Measurements from ENCODE around the gene VILL.
"Not testable (repeated sequence)": the region's sequence is repeated elsewhere in the genome, so short reads cannot be mapped to it uniquely, and the experiment has no call there.

Gene VILL

DNA sequence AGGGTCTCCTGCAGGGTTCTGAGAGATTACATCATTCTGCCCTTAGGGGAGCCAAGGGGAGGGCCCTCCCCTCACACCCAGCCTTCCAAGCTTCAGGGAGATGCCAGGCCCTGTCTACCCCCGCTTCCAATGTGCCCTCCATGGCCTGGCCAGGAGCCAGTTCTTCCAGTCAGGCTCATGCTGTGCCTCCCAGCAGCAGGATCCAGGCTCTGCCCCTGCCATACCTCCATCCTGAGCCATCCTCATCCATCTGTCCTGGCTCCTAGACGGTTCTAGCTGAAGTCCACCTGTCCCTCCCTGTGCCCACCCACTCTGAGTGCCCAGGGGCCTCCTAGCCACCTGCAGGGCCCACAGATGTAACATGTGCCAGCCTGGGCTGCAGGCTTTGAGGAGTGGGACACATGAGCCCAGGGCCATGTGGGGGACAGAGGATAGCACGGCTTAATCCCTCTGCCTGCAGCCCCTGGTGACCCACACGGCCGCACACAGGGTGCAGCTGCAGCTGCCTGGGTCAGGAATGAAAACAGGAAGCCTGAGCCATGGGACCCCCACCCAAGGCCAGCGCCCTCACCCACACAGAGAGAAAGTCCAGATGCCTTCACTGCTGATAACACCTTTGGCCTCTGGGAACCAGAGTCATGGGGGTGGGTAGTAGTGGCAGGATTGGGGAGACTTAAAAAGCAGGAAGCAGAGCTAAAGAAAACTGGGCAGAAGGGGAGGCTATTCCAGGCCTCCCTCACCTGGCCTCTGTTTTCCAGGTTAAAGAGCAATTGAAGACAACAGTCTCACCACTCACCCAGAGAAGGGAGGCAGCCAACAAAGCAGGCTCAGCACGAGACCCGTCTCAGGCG lies 27.1 kb downstream of the VILL start:
- DNase-seq (ENCODE audit: low read depth), result no peak

DNA sequence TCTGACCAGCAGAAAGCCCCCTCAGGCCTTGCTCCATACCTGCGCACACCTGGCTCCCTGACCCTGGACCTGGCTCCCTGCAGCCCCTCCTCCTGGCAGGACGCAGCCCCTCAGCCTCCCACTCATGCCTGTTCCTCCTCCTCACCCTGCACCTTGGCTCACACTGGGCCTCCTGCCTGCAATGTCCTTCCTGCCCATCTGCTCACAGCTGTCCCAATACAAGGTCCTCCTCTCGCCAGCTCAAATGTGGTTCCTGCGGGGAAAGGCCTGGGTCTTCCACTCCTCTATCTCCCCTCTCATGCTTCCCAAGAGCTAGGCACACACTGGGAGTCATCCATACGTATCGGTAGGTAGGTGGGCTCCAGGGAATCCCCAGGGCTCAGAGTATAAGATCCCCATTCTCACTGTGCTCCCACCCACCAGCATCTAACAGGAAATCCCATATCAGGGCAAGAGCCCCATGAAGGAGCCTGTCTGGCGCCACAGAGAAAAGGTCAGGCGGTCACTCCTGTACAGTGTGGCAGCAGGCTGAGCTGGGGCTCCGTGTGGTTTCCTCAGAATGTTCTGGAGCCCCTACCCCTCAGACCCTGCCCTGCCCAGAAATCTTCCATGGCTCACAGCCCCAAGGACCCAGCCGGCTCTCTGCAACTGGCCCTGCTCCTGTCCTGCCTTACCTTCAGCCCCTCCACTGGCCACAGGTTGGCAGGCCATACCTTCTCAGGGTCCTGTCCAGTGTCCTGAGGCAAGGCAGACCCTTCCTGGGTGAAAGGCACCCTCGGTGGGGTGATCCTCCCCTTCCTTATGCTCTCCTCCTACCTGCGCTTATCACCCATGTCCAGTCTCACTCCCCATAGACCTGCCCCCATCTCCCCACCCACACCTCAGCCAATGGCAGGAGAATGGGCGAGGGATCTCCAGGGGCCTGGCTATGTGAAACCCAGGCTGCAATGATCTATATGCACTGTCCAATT lies 28.0 kb downstream of the VILL start:
- no peak for DNase-seq (ENCODE audit: low read depth)

DNA sequence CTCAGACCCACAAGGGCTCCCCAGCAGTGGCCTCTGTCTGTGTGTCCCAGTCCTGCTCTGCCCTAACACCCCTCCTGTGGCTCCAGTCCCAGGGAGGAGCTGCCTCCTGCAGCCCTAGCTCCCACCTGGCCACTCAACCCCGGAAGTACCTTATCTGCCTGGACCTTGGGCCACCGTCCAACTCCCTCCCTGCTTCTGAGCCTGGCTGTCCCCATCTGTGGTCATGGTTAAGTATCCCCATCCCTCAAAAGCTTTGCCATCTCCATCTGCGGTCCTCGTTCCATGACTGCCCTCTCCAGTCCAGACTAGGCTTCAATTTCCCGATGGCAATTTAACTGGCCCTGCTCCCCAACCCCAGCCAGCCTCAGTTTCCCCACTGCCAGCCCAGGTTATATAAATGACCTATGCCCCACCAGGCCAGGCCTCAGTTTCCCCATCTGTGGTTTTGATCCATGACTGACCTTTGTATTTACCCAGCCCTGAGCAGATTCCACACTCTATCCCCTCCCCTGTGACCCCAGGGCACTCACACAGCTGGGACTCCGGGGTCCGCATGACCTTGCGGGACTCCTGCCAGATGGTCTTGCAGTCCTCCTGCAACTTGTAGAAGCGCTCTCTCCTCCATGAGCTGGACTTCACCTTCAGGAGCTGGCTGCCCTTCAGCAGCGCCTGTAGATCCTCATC lies 29.2 kb downstream of the VILL start:
- DNase-seq (ENCODE audit: low read depth), result no peak

DNA sequence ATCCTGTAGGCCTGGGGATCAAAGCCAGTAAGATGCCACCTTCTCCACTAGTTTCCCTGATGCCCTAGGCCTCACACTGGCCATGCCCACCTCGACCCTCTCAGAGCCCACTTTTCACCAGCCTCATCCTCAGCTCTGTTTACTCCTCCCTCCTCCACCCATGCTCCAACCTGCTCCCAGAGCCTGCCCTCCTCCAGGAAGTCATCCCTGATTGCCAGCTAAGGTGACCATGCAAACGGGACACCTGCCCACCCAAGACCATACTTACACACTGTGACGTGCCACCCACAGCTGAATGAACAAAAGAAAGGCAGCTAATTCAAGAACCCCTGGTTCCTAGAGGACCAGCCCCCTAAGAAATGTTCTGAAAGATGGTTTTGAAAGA lies 29.7 kb downstream of the VILL start:
- no peak for DNase-seq (ENCODE audit: low read depth)

DNA sequence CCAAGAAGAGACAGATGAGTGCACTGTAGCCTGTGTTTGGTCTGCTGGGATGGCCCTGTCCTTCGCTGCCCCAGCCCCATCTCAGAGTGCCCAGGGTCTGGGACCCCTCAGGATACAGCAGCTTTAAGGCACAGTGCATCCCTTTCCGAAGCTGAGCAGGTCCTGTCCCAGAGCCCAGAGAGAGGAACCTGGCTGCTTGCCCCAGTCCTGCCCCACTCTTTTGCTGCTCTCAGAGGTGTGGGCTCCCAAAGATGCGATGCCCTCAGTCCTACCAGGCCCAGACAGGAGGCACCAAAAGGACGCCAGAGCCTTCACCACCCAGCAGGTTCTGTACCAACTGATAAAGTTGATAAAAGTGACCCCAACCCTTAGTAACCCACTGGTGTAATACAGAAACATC lies 30.6 kb downstream of the VILL start:
- no peak for DNase-seq (ENCODE audit: low read depth)

DNA sequence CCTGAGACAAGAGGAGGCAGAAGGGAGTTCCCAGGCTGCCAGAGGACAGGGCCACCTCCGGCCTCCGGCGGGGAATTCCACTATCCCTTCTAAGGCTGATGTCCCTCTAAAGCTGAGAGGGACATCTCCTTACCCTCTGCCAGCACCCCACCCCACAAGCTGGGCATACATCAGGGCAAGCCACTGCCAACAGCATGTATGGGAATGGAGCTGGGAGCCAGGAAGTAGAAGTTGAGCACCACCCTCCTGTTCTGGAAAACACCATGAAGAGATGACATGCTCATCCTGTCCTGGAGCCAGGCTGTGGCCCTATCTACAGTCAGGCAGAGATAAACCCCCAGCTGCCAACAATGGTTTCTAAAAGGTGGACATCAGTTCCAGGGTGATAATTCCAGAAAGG lies 31.7 kb downstream of the VILL start:
- DNase-seq (ENCODE audit: low read depth), result no peak

DNA sequence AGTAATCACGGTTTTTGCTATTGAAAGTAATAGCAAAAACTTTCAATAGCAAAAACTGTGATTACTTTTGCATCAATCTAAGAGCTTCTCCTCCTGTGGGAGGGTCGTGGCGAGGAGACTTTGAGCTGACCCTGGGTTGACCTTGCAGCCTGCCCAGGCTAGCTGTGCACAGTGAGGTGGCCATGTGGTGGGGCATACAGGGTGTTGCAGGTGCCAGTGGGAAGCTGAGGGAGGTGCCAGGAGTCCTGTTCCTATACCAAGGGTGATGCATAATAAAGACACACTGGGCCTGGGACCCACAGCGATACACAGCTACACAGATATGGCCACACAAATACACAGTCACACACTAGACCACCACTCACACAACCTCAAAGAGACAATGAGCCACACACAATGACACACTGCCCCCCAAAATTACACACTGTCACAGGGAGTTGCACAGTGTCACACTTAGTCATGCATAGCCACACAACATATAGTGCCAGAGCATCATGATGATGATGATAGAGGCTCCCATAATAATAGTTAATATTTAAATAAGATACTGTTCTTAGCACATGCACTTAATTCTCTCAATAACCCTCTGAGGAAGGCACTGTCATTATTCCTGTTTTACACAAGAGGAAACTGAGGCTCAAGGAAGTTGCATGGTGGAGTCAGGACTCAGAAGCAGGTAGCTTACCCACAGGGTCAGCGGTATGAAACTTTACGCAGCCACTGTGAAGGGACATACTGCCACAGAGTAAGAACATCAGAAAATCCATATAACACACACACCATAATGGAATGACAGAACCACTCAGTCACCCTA lies 32.5 kb downstream of the VILL start:
- no peak for DNase-seq (ENCODE audit: low read depth)

DNA sequence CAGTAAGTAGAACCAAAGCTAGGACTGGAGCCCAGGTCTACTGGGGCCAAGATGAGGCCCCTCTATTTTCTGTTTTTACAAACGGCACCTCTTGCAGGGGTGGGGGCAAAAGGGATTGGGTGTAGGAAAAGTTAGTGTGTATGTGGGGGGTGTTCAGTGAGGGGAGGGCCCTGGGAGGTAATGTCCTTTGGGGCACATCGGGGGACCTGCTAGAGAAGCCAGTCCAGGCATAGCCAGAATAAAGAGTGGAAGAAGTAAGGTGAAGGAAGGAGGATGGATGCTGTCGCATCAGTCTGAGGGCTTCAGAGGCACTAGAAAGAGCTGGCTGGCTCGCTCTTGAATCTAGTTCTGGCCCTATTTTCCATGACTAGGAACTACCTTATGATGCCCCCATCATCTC lies 36.3 kb downstream of the VILL start:
- DNase-seq (ENCODE audit: low read depth), result no peak

DNA sequence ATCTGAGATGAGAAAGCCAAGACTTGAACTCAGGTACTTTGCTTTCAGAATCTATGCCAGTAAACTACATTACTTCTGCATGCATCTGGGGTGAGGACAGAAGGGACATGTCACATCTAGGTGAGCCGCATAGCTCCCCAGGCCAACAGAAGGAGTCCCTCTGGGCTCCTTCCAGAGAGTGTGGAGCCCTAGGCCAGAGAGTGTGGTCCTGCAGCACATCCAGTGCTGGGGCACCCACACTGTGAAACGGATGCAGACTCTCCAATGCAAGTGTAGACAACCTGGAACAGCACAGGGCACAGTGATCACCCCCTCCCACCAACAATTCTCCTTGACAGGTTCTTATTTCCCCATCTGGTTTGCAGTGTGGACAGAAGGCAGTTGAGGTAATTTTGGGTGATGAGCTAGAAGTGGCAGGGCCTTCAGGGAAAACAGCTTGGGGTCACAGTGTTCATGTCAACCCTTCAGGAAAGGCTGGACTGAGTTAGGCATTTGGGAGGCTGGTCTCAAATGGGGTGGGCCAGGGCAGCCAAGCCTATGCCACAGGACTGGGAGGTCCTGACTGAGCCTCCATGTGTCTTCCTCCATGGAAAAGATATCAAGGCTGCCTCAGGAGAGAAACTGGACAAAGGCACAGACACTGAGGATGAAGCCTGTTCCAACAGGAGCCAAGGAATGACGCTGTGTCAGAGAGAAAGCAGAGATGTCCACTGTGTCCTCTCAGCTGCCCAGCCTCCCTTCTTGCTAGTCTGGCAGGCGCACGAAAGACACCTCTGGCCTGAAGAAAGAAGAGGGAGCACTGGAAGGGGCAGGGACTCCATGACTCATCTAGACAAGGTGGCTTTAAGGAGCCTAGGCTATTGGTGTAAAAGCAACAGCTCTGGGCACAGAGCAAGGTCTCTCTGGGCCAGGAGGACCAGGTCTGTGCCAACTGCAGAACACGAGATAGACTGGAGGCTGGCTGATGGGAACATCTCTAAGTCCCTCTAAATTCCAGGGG lies 37.2 kb downstream of the VILL start:
- DNase-seq (ENCODE audit: low read depth), result no peak

DNA sequence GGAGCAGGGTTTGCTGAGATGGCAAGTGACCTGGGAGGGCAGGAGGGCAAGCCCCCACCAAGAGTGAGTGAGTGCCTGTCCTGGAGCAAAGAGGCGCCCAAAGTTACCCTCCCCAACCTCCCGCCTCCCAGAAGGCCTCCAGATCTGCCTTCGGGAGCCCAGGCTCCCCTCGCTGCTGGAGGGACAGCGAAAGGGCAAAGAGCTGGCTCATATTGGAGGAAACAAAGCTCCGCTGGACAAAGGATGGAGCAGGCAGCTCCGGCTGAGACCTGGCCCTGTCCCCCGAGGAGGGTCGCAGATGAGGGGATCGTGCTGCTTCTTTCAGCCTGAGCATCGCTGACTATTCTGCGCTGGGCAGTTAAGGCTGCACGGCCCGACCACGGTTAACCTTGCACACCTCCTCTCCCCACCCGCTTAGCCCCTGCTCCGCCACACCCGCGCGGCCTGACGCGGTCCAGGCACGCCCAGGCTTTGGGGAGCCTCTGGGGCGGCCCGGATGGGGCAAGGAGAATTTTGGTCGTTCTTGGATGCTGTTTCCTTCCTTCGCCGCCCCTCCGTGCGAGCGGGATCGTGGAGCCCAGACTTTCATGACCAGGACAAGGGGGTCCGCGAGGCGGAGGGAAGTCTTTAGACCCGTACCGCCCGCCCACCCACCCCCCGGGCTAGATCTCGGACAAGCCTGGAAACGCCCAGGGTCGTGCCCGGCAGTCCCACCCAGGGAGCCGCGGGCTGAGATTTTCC lies 38.2 kb downstream of the VILL start:
- no peak for DNase-seq (ENCODE audit: low read depth)

DNA sequence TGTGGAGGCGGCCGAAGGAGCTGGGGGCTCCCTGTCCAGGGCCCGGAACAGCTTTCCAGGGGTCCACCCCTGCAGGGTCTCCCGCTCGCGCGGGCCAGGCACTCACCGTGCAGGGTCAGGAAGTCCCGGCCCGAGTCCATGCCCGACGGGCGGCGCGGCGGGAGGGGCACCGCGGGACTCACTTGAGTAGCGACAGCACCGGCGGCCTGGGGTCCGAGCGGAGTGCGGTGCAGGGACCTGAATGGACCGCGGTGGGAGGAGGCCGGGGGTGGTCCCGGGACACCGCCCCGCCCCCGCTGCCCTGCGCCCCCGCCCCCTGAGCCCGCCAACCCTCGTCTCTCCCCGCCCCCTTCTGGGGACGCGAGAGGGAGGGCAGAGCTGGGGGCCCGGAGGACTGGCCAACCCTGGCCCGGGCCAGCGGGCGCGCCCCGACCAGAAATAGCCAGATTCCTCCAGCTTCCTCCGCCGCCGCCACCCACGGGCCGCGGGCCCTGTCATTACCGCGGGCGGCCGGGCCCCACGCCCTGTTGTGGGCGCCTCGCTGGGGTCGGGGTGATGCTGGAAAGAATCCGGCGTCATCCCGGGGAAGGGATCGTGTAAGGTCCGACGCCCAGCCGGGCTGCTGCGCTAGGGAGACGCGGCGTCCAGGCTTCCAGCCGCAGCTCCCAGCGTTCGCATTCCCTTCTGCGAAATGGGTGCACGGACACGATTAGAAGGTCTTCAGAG lies 39.0 kb downstream of the VILL start, which contains the start of gene PLCD1:
PLCD1 (minus strand) TSS at position 243 of the 726 bp plus-strand sequence; CDS start at position 140, 103 bp downstream.
- DNase-seq (ENCODE audit: low read depth), result no peak

DNA sequence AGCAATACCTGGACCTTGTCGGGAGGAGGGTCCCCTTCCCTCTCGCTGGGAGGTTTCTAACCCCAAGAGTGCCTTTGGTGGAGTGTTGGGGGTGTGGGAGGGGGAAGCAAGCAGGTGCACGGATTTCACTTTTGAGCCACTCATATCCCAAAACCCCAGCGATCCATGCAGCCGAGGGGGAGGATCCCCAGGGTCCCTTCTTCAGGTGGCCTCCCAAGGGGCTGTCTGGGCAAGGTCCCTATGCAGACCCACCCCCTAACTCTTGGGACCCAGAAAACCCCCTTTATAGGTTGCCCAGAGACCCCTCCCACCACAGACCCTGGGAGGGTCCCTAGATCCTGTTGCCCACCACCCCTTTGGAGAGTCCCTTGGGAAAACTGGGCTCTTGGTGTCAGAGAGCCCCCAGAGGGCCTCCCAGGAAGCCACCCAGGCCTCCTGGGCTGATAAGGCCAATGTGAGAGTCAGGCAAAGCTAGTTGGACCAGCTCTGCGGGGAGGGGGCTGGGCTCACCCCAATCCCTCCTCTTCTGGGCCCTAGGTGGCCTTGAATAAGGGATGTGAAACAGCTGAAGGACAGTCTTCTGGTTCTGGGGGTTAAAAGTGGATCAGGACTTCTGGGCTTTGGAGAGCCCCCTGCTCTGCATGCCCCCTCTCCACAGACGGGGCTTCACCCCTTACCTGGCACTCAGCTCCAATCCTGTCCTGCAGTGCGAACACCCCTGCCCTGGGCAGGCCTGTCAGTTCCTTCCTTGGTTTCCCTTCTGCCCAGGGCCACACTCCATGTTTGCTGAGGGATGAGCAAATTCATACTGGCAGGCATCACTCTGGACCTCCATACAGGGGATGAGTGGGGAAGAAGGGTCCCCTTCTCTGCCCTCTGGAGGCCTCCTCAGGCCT lies 39.8 kb downstream of the VILL start:
- no peak for DNase-seq (ENCODE audit: low read depth)

DNA sequence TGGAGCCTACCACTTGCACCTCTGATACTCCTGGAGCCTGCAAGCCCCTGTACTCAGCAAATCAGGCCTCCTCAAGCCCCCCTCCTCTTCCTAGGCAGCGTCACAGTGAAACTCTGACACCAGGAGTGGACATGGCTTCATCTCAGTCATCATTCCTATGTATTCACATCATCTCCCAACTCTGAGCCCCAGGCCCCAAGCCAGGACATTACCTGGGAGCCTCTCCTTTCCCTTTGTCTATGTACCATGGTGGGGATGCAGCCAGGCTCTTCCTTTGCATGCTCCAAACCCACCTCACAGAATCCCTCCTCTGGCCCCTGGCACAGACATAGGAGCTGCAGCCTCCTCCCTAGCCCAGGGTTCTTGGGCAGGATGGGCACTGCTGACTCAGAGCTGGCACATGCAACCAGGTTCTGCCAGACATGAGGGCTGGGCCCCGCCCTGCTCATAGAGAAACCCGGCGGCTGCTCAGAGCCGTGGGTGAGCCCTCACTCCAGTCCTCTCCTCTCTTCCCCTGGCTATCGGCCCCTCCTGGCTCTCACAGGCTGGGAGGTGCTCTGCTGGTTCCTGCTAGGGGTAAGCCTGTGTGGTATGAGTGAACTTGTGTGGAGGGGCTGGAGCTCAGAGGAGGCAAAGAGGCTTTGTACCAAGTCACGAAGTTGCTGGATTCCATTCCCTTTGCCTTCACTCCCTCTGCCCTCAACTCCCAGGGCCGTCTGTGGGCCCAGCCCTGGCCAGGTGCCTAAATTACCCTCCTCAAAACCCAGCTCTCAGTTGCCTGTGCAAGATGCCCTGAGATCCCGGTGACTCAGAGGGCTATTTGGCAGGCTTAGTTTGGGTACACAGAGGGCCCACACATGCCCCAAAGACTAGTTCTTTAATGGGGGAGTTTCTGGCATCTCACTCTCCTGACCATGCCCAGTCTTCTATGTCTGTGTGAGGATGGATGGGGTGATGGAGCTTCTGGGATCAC lies 40.7 kb downstream of the VILL start:
- DNase-seq (ENCODE audit: low read depth), result no peak

DNA sequence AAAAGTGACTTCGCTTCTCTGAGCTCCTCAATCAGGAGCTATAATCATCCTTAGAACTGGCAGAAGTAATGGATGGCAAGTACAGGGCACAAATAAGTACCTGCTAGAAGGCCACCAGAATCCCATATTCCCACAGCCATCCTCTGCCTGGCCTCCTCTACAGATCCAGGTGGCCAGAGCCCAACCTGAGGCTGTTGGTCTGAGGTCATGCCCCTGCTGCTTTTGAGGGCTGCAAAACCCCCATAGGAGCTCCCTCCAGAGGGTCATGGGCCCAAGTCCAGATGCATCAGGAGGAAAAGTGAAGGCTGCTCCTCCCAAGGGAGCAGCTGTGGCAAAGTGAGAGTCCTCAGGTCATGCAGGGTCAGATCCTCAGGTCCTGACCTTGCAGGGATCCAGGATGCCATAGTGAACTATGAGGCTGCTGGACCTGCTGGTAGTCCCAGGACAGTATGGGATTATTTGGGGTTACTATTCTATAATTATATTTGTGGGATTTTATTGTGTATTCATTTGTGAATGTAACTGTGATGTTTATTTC lies 41.8 kb downstream of the VILL start:
- no peak for DNase-seq (ENCODE audit: low read depth)

DNA sequence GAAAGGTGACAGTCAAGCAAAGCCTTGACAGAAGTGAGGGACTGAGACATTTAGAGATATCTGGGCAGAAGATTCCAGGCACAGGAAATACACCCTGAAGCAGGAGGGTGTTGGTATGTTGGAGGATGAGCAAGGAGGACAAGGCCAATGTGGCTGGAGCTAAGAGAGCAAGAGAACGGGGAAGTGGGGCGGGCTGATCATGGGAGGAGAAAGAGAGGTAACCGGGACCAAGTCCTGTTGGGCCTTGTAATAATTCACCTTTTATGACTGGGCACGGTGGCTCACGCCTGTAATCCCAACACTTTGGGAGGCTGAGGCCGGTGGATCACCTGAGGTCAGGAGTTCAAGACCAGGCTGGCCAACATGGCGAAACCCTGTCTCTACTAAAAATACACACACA lies 43.0 kb downstream of the VILL start:
- not testable (repeated sequence) for DNase-seq (ENCODE audit: low read depth)

DNA sequence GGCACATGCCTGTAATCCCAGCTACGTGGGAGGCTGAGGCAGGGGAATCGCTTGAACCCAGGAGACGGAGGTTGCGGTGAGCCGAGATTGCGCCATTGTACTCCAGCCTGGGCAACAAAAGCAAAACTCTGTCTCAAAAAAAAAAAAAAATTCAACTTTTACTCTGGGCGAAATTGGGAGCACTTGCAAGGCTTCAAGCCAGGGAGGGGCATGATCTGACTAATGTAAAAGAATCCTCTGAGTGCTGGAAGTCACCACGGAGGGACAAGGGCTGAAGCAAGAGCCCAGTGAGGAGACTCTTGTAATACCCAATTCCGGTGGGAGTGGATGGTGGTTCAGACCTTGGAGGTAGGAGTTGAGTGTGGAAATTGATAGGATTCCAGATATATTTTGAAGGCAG lies 43.7 kb downstream of the VILL start:
- DNase-seq (ENCODE audit: low read depth), result not testable (repeated sequence)

Measured in GM04503 (cell line).